CD14-positive monocyte (primary cell): Measurements from ENCODE around the gene KCNJ10. TPM values are rescaled to one million over a fixed set of nuclear protein-coding genes. Genes with fewer than 3 reads are reported as not detected.
A peak's percentile ranks its signal among the peaks of the same experiment; 100 is the strongest.

Experiments
- DNase-seq, 3 donors: peaks; one replicate each; pipeline ENCODE4 v3.0.0-alpha.2; 2011 to 2022
- H2AFZ ChIP-seq: 2 replicates; pipeline ENCODE4 v1.6.0; 2012; ENCODE audit warnings: mild to moderate bottlenecking, low read depth, low read length, inconsistent platforms; ENCODE audit not compliant: insufficient read depth, poor library complexity, severe bottlenecking
- H3K27ac ChIP-seq, 2 donors: 1 replicate in 1 of 2; 2 replicates in 1 of 2; pipeline ENCODE4 v1.5.1; 2012 to 2013; ENCODE audit warnings: low read length in 2 of 2, control low read depth in 1 of 2, inconsistent platforms in 1 of 2, low read depth in 1 of 2, mild to moderate bottlenecking in 1 of 2
- H3K27me3 ChIP-seq, 2 donors: one replicate each; pipeline versions ENCODE4 v1.6.0 to v1.6.1; 2011 to 2013; ENCODE audit warnings: low read length in 2 of 2; ENCODE audit not compliant: control insufficient read depth in 2 of 2, insufficient read depth in 2 of 2
- H3K36me3 ChIP-seq, 2 donors: replicated peaks in 1 of 2; 1 replicate in 1 of 2; 2 replicates in 1 of 2; pipeline versions ENCODE4 v1.5.1 to v1.6.1; 2012 to 2013; ENCODE audit warnings: low read length in 2 of 2, control low read depth in 1 of 2, inconsistent platforms in 1 of 2, mild to moderate bottlenecking in 1 of 2; ENCODE audit not compliant: insufficient read depth in 2 of 2, control insufficient read depth in 1 of 2
- H3K4me1 ChIP-seq, 2 donors: 1 replicate in 1 of 2; 2 replicates in 1 of 2; pipeline versions ENCODE4 v1.5.1 to v1.6.1; 2012 to 2013; ENCODE audit warnings: low read length in 2 of 2, control low read depth in 1 of 2, inconsistent platforms in 1 of 2, mild to moderate bottlenecking in 1 of 2, moderate library complexity in 1 of 2; ENCODE audit not compliant: insufficient read depth in 2 of 2, control insufficient read depth in 1 of 2
- H3K4me2 ChIP-seq: replicated peaks from 2 replicates; pipeline ENCODE3; 2012; ENCODE audit warnings: low read length, moderate library complexity, mild to moderate bottlenecking; ENCODE audit not compliant: poor library complexity, severe bottlenecking; ENCODE audit errors: extremely low read depth
- H3K4me3 ChIP-seq, 3 experiments: fragments of 200-600 bp in 1 of 3; sonication (generic) in 1 of 3; replicated peaks in 1 of 3; 1 replicate in 2 of 3; 2 replicates in 1 of 3; pipeline ENCODE4 v1.5.1; 2011 to 2013; ENCODE audit warnings: low read length in 3 of 3, mild to moderate bottlenecking in 3 of 3, control low read depth in 2 of 3, low read depth in 2 of 3, inconsistent platforms in 1 of 3, moderate library complexity in 1 of 3
- H3K79me2 ChIP-seq: 2 replicates; pipeline ENCODE4 v1.6.0; 2012; ENCODE audit warnings: mild to moderate bottlenecking, control low read depth, inconsistent platforms, low read length, moderate library complexity; ENCODE audit not compliant: insufficient read depth
- H3K9ac ChIP-seq: 2 replicates; pipeline ENCODE4 v1.6.0; 2017; ENCODE audit warnings: low read length, mild to moderate bottlenecking; ENCODE audit not compliant: insufficient read depth, poor library complexity, severe bottlenecking
- H3K9me3 ChIP-seq, 2 donors: replicated peaks in 1 of 2; 1 replicate in 1 of 2; 2 replicates in 1 of 2; pipeline versions ENCODE4 v1.5.1 to v1.6.1; 2012 to 2013; ENCODE audit warnings: low read length in 2 of 2, control low read depth in 1 of 2; ENCODE audit not compliant: control insufficient read depth in 1 of 2, insufficient read depth in 1 of 2
- H4K20me1 ChIP-seq: 2 replicates; pipeline ENCODE4 v1.6.0; 2012; ENCODE audit warnings: mild to moderate bottlenecking, low read length, control low read depth, moderate library complexity; ENCODE audit not compliant: insufficient read depth
- H3K27ac Mint-ChIP-seq, 7 donors: one replicate each; pipeline ENCODE4 v1.8.0; 2020; ENCODE audit warnings: mild to moderate bottlenecking in 7 of 7, mixed read lengths in 7 of 7, moderate library complexity in 6 of 7, inconsistent platforms in 2 of 7
- H3K27me3 Mint-ChIP-seq, 3 donors: one replicate each; pipeline ENCODE4 v1.8.0; 2021 to 2022; ENCODE audit warnings: low read depth in 3 of 3, mild to moderate bottlenecking in 3 of 3, mixed read lengths in 3 of 3, moderate library complexity in 3 of 3, inconsistent platforms in 1 of 3
- H3K36me3 Mint-ChIP-seq, 2 donors: one replicate each; pipeline ENCODE4 v1.8.0; 2020; ENCODE audit warnings: mixed read lengths in 2 of 2, inconsistent platforms in 1 of 2, mild to moderate bottlenecking in 1 of 2
- H3K4me1 Mint-ChIP-seq: one replicate; pipeline ENCODE4 v1.8.0; 2020; ENCODE audit warnings: mild to moderate bottlenecking, mixed read lengths
- H3K4me3 Mint-ChIP-seq, 2 donors: one replicate each; pipeline ENCODE4 v1.8.0; 2020; ENCODE audit warnings: mild to moderate bottlenecking in 2 of 2, mixed read lengths in 2 of 2, moderate library complexity in 1 of 2
- H3K9me3 Mint-ChIP-seq, 7 donors: one replicate each; pipeline ENCODE4 v1.8.0; 2020 to 2022; ENCODE audit warnings: mixed read lengths in 7 of 7, mild to moderate bottlenecking in 6 of 7, moderate library complexity in 6 of 7, inconsistent platforms in 2 of 7
- WGBS: methylation state at CpG from one replicate; pipeline ENCODE4 v1.1.5; 2013; ENCODE audit warnings: missing lambda C conversion rate; ENCODE audit not compliant: insufficient coverage; 5-methylcytosine and 5-hydroxymethylcytosine counted together
- intact Hi-C, 2 donors: fragments of 100-400 bp; cut with micrococcal nuclease; formaldehyde crosslinking; loops; one replicate each; pipeline versions ENCODE4 v1.15.0 to v1.15.1; 2023
- polyA plus RNA-seq, 3 donors: library from polyadenylated mRNA; depleted of rRNA in 1 of 3; unstranded in 2 of 3; stranded (reverse) in 1 of 3; fragments of 300-500 nt in 2 of 3; fragments of >200 nt in 1 of 3; fragmentation: Illumina TruSeq in 2 of 3; gene quantifications; 1 replicate in 2 of 3; 2 replicates in 1 of 3; pipeline ENCODE4 v1.2.3, GENCODE V29; 2012 to 2021
- TF ChIP-seq, protein P1 (sequence below): fragments of 200-600 bp; IDR thresholded peaks from one replicate; pipeline ENCODE4 v1.8.0; 2022; ENCODE audit warnings: antibody characterized with exemption, mild to moderate bottlenecking

The KCNJ10 gene
- polyA plus RNA-seq, 3 donors, result 0.23 TPM; not detected in 2

- no CpG with 5 or more reads among the region's 2 CpGs for WGBS
- Histone ChIP-seq H3K79me2 (no peaks in the 10 kb centered on the region), H3K9ac (no peak overlapping the region), H3K4me3 (no peak overlapping the region), H3K36me3 (no peaks in the 10 kb centered on the region), H3K4me2 (no peak overlapping the region), H2AFZ (no peak overlapping the region), H3K9me3 (no peaks in the 10 kb centered on the region), H3K4me1 (peaks cover 15 to 23% of the 10 kb centered on the region in 2 donors), H4K20me1 (no peaks in the 10 kb centered on the region), H3K27me3 (peaks cover 27 to 55% of the 10 kb centered on the region in 2 donors), H3K27ac (no peak overlapping the region)
- peak overlapping the region in 1 of 2 donors; percentile 71 for H3K4me3 Mint-ChIP-seq
- H3K9me3 Mint-ChIP-seq, result peaks cover 0 to 9% (median 0%) of the 10 kb centered on the region in 7 donors
- H3K36me3 Mint-ChIP-seq, result peaks cover 0 to 6% of the 10 kb centered on the region in 2 donors
- H3K27ac Mint-ChIP-seq, result no peak overlapping the region
- peaks cover 21% of the 10 kb centered on the region for H3K4me1 Mint-ChIP-seq
- TF ChIP-seq, protein P1, sequence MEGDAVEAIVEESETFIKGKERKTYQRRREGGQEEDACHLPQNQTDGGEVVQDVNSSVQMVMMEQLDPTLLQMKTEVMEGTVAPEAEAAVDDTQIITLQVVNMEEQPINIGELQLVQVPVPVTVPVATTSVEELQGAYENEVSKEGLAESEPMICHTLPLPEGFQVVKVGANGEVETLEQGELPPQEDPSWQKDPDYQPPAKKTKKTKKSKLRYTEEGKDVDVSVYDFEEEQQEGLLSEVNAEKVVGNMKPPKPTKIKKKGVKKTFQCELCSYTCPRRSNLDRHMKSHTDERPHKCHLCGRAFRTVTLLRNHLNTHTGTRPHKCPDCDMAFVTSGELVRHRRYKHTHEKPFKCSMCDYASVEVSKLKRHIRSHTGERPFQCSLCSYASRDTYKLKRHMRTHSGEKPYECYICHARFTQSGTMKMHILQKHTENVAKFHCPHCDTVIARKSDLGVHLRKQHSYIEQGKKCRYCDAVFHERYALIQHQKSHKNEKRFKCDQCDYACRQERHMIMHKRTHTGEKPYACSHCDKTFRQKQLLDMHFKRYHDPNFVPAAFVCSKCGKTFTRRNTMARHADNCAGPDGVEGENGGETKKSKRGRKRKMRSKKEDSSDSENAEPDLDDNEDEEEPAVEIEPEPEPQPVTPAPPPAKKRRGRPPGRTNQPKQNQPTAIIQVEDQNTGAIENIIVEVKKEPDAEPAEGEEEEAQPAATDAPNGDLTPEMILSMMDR, result no peak
- H3K27me3 Mint-ChIP-seq, result peaks cover 29 to 63% (median 50%) of the 10 kb centered on the region in 3 donors
- no peak for DNase-seq
- intact Hi-C loops, result loop anchor here (5.0 kb wide), 1 partner anchor 35 kb away; no protein-coding TSS in a partner anchor
Observed at GRCh38 chr1:160082487-160082886, 12.5 kb upstream of the KCNJ10 start.

GRCh38 chr1:160081261-160081936 is 11.4 kb upstream of the KCNJ10 start, which contains the start of gene KCNJ9:
TSS of gene KCNJ9 (plus strand) at chr1:160081538. CDS start at chr1:160084031, 2,493 bp downstream.
- H3K4me1 ChIP-seq, result peaks cover 26 to 33% of the 10 kb centered on the region in 2 donors
- TF ChIP-seq, protein P1, result no peak
- intact Hi-C loops, result loop anchor here (5.0 kb wide), 1 partner anchor 34 kb away; no protein-coding TSS in a partner anchor
- WGBS, result 25% methylated on average over 3 of the region's 14 CpGs
- peak within 1 kb of the TSS in 1 of 2 donors; percentile 52 for H3K4me3 Mint-ChIP-seq
- H3K9me3 ChIP-seq, result no peaks in the 10 kb centered on the region
- no peak within 1 kb of the TSS for H2AFZ ChIP-seq
- no peak for DNase-seq
- no peak within 1 kb of the TSS for H3K27ac Mint-ChIP-seq
- no peak within 1 kb of the TSS for H3K4me2 ChIP-seq
- peaks cover 0 to 9% (median 0%) of the 10 kb centered on the region in 7 donors for H3K9me3 Mint-ChIP-seq
- H3K79me2 ChIP-seq, result no peaks in the 10 kb centered on the region
- peaks cover 27 to 55% of the 10 kb centered on the region in 2 donors for H3K27me3 ChIP-seq
- no peak within 1 kb of the TSS for H3K9ac ChIP-seq
- H3K27ac ChIP-seq, result no peak within 1 kb of the TSS
- peaks cover 26% of the 10 kb centered on the region for H3K4me1 Mint-ChIP-seq
- no peaks in the 10 kb centered on the region for H4K20me1 ChIP-seq
- H3K36me3 ChIP-seq, result no peaks in the 10 kb centered on the region
- peaks cover 0 to 4% of the 10 kb centered on the region in 2 donors for H3K36me3 Mint-ChIP-seq
- peaks cover 29 to 61% (median 50%) of the 10 kb centered on the region in 3 donors for H3K27me3 Mint-ChIP-seq
- H3K4me3 ChIP-seq, result no peak within 1 kb of the TSS
